ENCODE data around the gene SV2C. TPM values are rescaled to one million over a fixed set of nuclear protein-coding genes. Genes with fewer than 3 reads are reported as not detected.

The SV2C gene
- total RNA-seq, 1 donor from 2014 or later = 3.4 TPM

DNA sequence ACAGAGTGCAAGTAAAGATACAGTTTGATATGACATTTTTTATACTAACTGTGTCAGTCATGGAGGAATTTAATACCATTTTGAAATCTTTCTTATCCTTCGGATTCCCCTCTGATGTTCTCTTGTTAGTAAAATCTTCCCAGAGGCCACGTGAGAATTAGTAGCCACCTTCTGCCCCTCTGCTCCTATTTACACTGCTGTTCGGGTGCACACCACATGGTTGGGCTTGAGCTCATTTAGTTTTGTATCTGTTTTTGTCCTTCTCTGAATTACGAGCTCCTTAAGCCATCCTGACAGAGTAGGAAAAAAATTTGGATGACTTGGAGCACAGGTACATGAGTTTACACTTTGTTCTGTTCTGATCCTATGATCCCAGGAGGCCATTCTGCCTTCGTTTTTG, 109.7 kb downstream of the SV2C start:
- H3K27me3 ChIP-seq = no peaks in the 10 kb centered on the region
- H3K4me1 ChIP-seq = no peaks in the 10 kb centered on the region
- DNase-seq (ENCODE audit: extremely low spot score in 2 of 2) = no peak
- intact Hi-C loops (cut with DNase I) = no loop called here
- H3K27ac ChIP-seq = no peak overlapping the region
- H3K4me3 ChIP-seq = no peak overlapping the region
- no peaks in the 10 kb centered on the region for H3K9me3 ChIP-seq
- no peaks in the 10 kb centered on the region for H3K36me3 ChIP-seq
- TF ChIP-seq CTCF (IDR thresholded peaks at IDR 0.05) = no peak
- no peak for TF ChIP-seq POLR2AphosphoS5 (IDR thresholded peaks at IDR 0.05; ENCODE audit: insufficient read depth in 1 of 2, low read depth in 1 of 2)
- no peak for TF ChIP-seq POLR2A (IDR thresholded peaks at IDR 0.05)

DNA sequence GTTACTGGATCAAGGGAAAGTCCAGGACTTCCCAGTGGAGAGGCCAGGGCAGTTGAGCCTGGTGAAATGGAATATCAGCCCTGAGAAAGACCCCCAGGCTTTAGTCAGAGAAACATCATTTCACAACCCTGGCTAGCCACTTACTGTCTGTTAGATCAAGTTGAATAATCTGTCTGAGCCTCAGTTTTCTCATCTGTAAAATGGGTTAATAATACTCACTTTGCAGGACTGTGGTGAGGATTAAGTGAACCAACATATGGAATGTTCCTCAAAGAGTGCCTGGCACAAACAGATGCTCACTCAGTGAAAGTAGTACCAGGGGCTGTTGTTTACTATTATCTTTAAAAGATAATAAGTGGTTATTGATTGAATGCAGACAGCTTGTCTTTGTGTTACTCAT, 110.5 kb downstream of the SV2C start:
- intact Hi-C loops (cut with DNase I) = no loop called here
- Histone ChIP-seq H3K4me3 (no peak overlapping the region), H3K27me3 (no peaks in the 10 kb centered on the region), H3K9me3 (no peaks in the 10 kb centered on the region), H3K36me3 (no peaks in the 10 kb centered on the region), H3K4me1 (no peaks in the 10 kb centered on the region), H3K27ac (no peak overlapping the region)
- TF ChIP-seq POLR2AphosphoS5 (IDR thresholded peaks at IDR 0.05; ENCODE audit: insufficient read depth in 1 of 2, low read depth in 1 of 2) (no peak), CTCF (IDR thresholded peaks at IDR 0.05) (no peak), POLR2A (IDR thresholded peaks at IDR 0.05) (no peak)
- no peak for DNase-seq (ENCODE audit: extremely low spot score in 2 of 2)

- H3K27ac ChIP-seq = no peak overlapping the region
- TF ChIP-seq POLR2A (IDR thresholded peaks at IDR 0.05) (no peak), CTCF (IDR thresholded peaks at IDR 0.05) (no peak), POLR2AphosphoS5 (IDR thresholded peaks at IDR 0.05; ENCODE audit: insufficient read depth in 1 of 2, low read depth in 1 of 2) (no peak)
- intact Hi-C loops (cut with DNase I) = no loop called here
Observed at GRCh38 chr5:76194340-76194739, 111.2 kb downstream of the SV2C start.

GRCh38 chr5:76196457-76196856, 113.3 kb downstream of the SV2C start:
- H3K4me1 ChIP-seq = no peaks in the 10 kb centered on the region
- no peak overlapping the region for H3K27ac ChIP-seq
- no peak overlapping the region for H3K4me3 ChIP-seq
- no peaks in the 10 kb centered on the region for H3K9me3 ChIP-seq
- no peaks in the 10 kb centered on the region for H3K36me3 ChIP-seq
- intact Hi-C loops (cut with DNase I) = no loop called here
- TF ChIP-seq POLR2AphosphoS5 (IDR thresholded peaks at IDR 0.05; ENCODE audit: insufficient read depth in 1 of 2, low read depth in 1 of 2) (no peak), CTCF (IDR thresholded peaks at IDR 0.05) (no peak), POLR2A (IDR thresholded peaks at IDR 0.05) (no peak)
- H3K27me3 ChIP-seq = no peaks in the 10 kb centered on the region
- DNase-seq (ENCODE audit: extremely low spot score in 2 of 2) = no peak

More at GRCh38 chr5:76194340-76194739, 111.2 kb downstream of the SV2C start:
- H3K4me3 ChIP-seq = no peak overlapping the region
- no peaks in the 10 kb centered on the region for H3K27me3 ChIP-seq
- no peak for DNase-seq (ENCODE audit: extremely low spot score in 2 of 2)
- no peaks in the 10 kb centered on the region for H3K36me3 ChIP-seq
- no peaks in the 10 kb centered on the region for H3K4me1 ChIP-seq
- H3K9me3 ChIP-seq = no peaks in the 10 kb centered on the region

DNA sequence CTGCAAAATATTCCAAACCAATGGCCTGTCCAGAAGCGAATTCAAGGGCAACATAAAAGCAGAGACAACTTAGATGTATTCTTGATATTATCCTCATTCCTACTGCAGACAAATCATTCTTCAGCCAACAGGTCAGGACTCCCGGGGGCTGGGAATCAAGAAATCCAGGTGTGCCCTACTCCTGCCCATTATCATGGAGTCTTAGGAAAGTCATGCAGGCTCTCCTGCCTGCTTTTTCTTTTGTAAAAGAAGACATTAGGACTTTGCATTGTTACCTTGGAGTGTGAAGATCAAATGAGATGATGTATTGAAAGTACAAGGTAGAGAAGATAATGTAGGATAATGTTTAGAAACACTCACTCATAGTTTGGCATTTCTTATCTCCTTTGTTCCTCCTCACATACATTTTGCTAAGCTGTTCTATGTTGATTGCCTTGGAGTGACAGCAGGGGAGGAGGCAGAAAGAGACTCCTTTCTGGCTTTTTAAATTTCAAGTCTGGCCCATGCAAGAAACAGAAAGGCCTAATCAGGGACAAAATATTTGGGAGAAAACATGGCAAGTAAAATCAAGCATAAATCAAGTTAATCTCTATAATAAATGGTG, 113.8 kb downstream of the SV2C start:
- no peak overlapping the region for H3K4me3 ChIP-seq
- TF ChIP-seq POLR2A (IDR thresholded peaks at IDR 0.05) = no peak
- no peak for TF ChIP-seq CTCF (IDR thresholded peaks at IDR 0.05)
- no peak for TF ChIP-seq POLR2AphosphoS5 (IDR thresholded peaks at IDR 0.05; ENCODE audit: insufficient read depth in 1 of 2, low read depth in 1 of 2)

More for the DNA sequence above, 113.8 kb downstream of the SV2C start:
- no peaks in the 10 kb centered on the region for H3K27me3 ChIP-seq
- no peak overlapping the region for H3K27ac ChIP-seq
- DNase-seq (ENCODE audit: extremely low spot score in 2 of 2) = no peak
- H3K36me3 ChIP-seq = no peaks in the 10 kb centered on the region
- no peaks in the 10 kb centered on the region for H3K9me3 ChIP-seq
- H3K4me1 ChIP-seq = no peaks in the 10 kb centered on the region
- intact Hi-C loops (cut with DNase I) = no loop called here

All from vagina (tissue), 2 donors.